C4-2B (cell line): ENCODE results near the gene PNLDC1.

Experiments
- ZFX ChIP-seq: fragments of 450-650 bp; IDR thresholded peaks from 2 replicates; pipeline ENCODE4 v1.6.1; 2017
- TF ChIP-seq, protein P1 (sequence below): fragments of 450-650 bp; conservative IDR thresholded peaks from 2 replicates; pipeline ENCODE4 v1.5.1; 2017; ENCODE audit warnings: mild to moderate bottlenecking

DNA sequence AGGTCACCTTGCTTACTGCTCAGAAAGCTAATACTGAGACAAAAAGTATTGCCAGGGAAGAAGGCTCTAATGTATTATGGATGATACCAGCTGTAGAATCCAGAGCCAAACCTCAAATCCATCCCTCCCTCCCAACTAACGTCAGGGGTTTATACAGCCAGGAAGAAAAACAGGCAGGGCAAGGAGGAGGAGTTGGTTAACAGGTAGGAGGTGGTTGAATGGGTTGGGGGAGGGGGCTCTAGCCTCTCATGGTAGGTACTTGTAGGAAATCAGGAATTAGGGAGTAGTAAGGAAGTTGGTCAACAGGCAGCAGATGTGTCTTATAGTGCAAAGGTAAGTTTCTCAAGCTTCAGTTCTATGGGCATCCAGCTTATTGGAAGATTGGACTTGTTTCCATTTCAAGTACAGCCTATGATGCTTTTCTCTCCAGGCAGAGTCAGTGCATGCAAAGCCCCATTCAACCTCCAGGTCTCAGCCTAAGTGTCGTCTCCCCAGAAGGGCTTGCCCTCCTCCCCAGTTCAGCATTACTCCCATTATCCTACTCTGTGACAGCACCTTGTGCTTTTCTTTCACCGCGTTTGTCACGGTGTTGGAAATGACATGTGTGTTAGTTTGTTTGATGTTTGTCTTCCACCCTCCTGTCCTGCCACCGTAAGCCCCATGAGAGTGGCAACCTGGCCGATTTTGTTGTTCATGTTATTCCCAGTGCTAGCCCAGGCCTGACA is 38.1 kb downstream of the PNLDC1 start:
- TF ChIP-seq, protein P1, sequence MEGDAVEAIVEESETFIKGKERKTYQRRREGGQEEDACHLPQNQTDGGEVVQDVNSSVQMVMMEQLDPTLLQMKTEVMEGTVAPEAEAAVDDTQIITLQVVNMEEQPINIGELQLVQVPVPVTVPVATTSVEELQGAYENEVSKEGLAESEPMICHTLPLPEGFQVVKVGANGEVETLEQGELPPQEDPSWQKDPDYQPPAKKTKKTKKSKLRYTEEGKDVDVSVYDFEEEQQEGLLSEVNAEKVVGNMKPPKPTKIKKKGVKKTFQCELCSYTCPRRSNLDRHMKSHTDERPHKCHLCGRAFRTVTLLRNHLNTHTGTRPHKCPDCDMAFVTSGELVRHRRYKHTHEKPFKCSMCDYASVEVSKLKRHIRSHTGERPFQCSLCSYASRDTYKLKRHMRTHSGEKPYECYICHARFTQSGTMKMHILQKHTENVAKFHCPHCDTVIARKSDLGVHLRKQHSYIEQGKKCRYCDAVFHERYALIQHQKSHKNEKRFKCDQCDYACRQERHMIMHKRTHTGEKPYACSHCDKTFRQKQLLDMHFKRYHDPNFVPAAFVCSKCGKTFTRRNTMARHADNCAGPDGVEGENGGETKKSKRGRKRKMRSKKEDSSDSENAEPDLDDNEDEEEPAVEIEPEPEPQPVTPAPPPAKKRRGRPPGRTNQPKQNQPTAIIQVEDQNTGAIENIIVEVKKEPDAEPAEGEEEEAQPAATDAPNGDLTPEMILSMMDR, result no peak
- no peak for TF ChIP-seq ZFX
